Right cardiac atrium (tissue), 5 donors: Measurements from ENCODE around the gene GUCA1A. TPM values are rescaled to one million over a fixed set of nuclear protein-coding genes. Genes with fewer than 3 reads are reported as not detected.
"Not testable (repeated sequence)": the region's sequence is repeated elsewhere in the genome, so short reads cannot be mapped to it uniquely, and the experiment has no call there.

Experiments
- ATAC-seq, 2 donors: fragments of 200-7000 bp; cut with Tn5 transposase; one replicate each; pipeline versions ENCODE4 v1.8.0 to v1.9.1; 2020; ENCODE audit warnings: moderate library complexity in 2 of 2, mild to moderate bottlenecking in 1 of 2
- DNase-seq, 3 donors: peaks; one replicate each; pipeline ENCODE4 v3.0.0-alpha.2; 2020
- H3K27ac ChIP-seq: one replicate; pipeline ENCODE4 v1.5.1; 2013; ENCODE audit warnings: mild to moderate bottlenecking, low read length, control low read depth, moderate library complexity
- H3K27me3 ChIP-seq: one replicate; pipeline ENCODE4 v1.6.1; 2013; ENCODE audit not compliant: control insufficient read depth, insufficient read depth
- H3K4me1 ChIP-seq: one replicate; pipeline ENCODE4 v1.6.1; 2013; ENCODE audit warnings: low read length; ENCODE audit not compliant: control insufficient read depth, insufficient read depth
- H3K4me3 ChIP-seq: one replicate; pipeline ENCODE4 v1.5.1; 2013; ENCODE audit warnings: low read length, control low read depth
- H3K9me3 ChIP-seq: one replicate; pipeline ENCODE4 v1.6.1; 2013; ENCODE audit warnings: low read length; ENCODE audit not compliant: control insufficient read depth
- WGBS: extraction: QIAGEN DNeasy Blood & Tissue Kit; methylation state at CpG from one replicate; pipeline ENCODE4 v1.1.7; 2013; 5-methylcytosine and 5-hydroxymethylcytosine counted together
- intact Hi-C, 4 donors: fragments of 100-400 bp; cut with DNase I; formaldehyde crosslinking; loops; one replicate each; pipeline versions ENCODE4 v1.11.0 to v1.14.0; 2022 to 2023
- polyA plus RNA-seq: library from polyadenylated mRNA; stranded (reverse); fragments of 200-250 nt; gene quantifications from one replicate; pipeline ENCODE4 v1.2.3, GENCODE V29; 2013
- total RNA-seq, 4 donors: library from RNA; stranded (reverse); fragmentation: NEBNext Ultra II Directional; extraction: Animal tissue kit (Norgen Biotek cat#: 25700); gene quantifications; one replicate each; pipeline ENCODE4 v1.2.1, GENCODE V29; 2021
- donor health status: healthy with polysubstance abuse.
- donor health status: DM: no; HTN: yes; CAD: no.
- donor health status: DM: no; HTN: no; CAD: no.
- donor health status: DM: no; HTN: yes; CAD: no; lungs with severe emphysema.
- donor health status: DM: yes; HTN: yes; CAD: no.

GUCA1A gene
- total and polyA plus RNA-seq, 5 donors, result not detected

- Histone ChIP-seq H3K4me3 (no peak overlapping the region), H3K9me3 (no peaks in the 10 kb centered on the region), H3K27me3 (no peaks in the 10 kb centered on the region), H3K27ac (no peak overlapping the region), H3K4me1 (no peaks in the 10 kb centered on the region)
- DNase-seq (no peak), ATAC-seq (no peak)
- intact Hi-C loops, result no loop called here
- 92% methylated on average over 3 of the region's 3 CpGs for WGBS
Observed at GRCh38 chr6:42212442-42212841, 39.3 kb downstream of the GUCA1A start.

DNA sequence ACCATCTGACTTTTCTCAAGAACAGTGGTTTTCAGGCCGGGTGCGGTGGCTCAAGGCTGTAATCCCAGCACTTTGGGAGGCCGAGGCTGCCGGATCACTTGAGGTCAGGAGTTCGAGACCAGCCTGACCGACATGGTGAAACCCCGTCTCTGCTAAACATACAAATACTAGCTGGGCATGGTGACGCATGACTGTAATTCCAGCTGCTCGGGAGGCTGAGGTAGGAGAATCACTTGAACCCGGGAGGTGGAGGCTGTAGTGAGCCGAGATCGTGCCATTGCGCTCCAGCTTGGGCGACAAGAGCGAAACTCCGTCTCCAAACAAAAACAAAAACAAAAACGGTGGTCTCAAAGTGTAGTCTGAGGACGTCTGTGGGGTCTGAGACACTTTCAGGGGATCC, 43.3 kb downstream of the GUCA1A start:
- 83% methylated on average over 18 of the region's 18 CpGs for WGBS
- peak overlapping the region; percentile 100 for H3K4me3 ChIP-seq
- H3K27me3 ChIP-seq, DNase-seq, H3K27ac ChIP-seq, H3K4me1 ChIP-seq, ATAC-seq, intact Hi-C loops, H3K9me3 ChIP-seq: not testable (repeated sequence)

DNA sequence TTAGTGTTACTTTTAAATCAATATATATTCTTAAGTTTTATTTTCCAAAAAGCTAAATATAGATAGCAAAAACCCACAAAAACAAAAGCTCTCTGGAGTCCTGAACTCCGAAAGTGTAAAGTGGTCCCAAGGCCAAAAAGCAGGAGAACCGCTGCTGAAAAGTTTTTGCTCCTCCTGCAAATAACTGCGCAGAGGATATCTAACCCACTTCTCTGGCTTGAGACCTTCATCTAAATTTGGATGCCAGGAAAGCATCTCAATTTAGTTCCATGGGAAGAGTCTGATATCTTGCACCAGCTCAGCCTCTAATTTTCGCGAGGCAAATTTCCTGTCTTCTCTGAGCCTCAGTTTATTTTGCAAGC, 44.0 kb downstream of the GUCA1A start:
- intact Hi-C loops, result no loop called here
- WGBS, result under 1% methylated on average over 5 of the region's 5 CpGs
- DNase-seq (no peak), ATAC-seq (no peak)
- Histone ChIP-seq H3K4me3 (peak overlapping the region; percentile 100), H3K27me3 (no peaks in the 10 kb centered on the region), H3K4me1 (peaks cover 1% of the 10 kb centered on the region), H3K9me3 (no peaks in the 10 kb centered on the region), H3K27ac (peak overlapping the region; percentile 98)

- peaks cover 1% of the 10 kb centered on the region for H3K4me1 ChIP-seq
- H3K9me3 ChIP-seq, result no peaks in the 10 kb centered on the region
- H3K4me3 ChIP-seq, result peak within 1 kb of the TSS; percentile 100
- intact Hi-C loops, result no loop called here
- H3K27ac ChIP-seq, result peak within 1 kb of the TSS; percentile 98
- WGBS, result 10% methylated on average over 29 of the region's 29 CpGs
- ATAC-seq (peak; percentile 100), DNase-seq (peak; percentile 91 to 95 (median 95))
- H3K27me3 ChIP-seq, result no peaks in the 10 kb centered on the region
Observed at GRCh38 chr6:42217519-42218367, 44.6 kb downstream of the GUCA1A start, which contains the start of gene MRPS10. MRPS10 (minus strand) TSS chr6:42217861; CDS start chr6:42217849, 12 bp downstream.

DNA sequence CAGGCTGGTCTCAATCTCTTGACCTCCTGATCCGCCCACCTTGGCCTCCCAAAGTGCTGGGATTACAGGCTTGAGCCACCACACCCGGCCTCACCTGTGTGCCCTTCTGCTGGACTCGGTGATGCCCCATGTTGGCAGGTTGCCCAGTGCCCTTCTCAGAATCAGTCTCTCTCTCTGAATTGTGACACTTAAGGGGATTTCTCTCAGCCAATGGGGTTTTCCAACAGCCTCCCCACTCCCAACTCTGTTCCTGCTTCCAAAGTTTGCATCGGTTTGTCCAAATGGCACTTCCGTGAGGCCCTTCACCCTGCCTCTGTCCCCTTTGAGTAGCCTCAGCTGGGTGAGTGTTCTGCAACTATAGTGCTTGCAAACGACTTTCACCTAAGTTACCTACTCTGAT, 47.6 kb downstream of the GUCA1A start:
- intact Hi-C loops, result no loop called here
- WGBS, result 74% methylated on average over 6 of the region's 6 CpGs
- DNase-seq, result no peak

DNA sequence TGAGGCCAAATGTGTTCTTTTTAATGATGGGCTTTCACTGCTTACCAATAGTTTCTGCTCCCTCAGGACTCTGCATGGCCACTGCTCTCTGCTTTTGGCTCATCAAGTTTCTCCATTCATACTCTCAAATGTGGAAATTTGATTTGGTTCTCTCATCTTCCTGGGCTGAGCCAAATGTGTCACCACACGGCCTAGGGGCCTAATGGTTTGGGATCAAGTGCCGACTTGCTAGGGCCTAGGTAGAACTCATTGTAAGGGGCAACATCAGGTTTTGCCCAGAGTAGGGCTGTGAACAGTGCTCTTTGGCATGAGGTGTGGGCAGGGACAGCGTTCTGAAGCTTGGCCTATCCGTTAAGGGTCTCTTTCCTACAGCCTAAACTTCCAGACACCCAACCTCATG, 48.4 kb downstream of the GUCA1A start:
- intact Hi-C loops, result no loop called here

More for the DNA sequence above, 47.6 kb downstream of the GUCA1A start:
- Histone ChIP-seq H3K4me1 (peaks cover 1% of the 10 kb centered on the region), H3K4me3 (no peak overlapping the region), H3K27ac (no peak overlapping the region), H3K27me3 (no peaks in the 10 kb centered on the region), H3K9me3 (no peaks in the 10 kb centered on the region)
- no peak for ATAC-seq

GRCh38 chr6:42222448-42222847, 49.3 kb downstream of the GUCA1A start:
- 70% methylated on average over 7 of the region's 7 CpGs for WGBS

More for the DNA sequence above, 48.4 kb downstream of the GUCA1A start:
- DNase-seq, result no peak
- 88% methylated on average over 4 of the region's 4 CpGs for WGBS
- H3K27ac ChIP-seq, result no peak overlapping the region
- H3K4me1 ChIP-seq, result peaks cover 1% of the 10 kb centered on the region
- no peak for ATAC-seq
- no peaks in the 10 kb centered on the region for H3K9me3 ChIP-seq
- H3K27me3 ChIP-seq, result no peaks in the 10 kb centered on the region
- no peak overlapping the region for H3K4me3 ChIP-seq

GRCh38 chr6:42224222-42225028, 51.3 kb downstream of the GUCA1A start:
- no peak for DNase-seq
- WGBS, result 72% methylated on average over 12 of the region's 12 CpGs
- no peaks in the 10 kb centered on the region for H3K27me3 ChIP-seq
- no peak overlapping the region for H3K27ac ChIP-seq
- H3K9me3 ChIP-seq, result no peaks in the 10 kb centered on the region
- intact Hi-C loops, result no loop called here
- H3K4me3 ChIP-seq, result no peak overlapping the region
- no peak for ATAC-seq
- peaks cover 1% of the 10 kb centered on the region for H3K4me1 ChIP-seq

More at GRCh38 chr6:42222448-42222847, 49.3 kb downstream of the GUCA1A start:
- Histone ChIP-seq H3K27me3 (no peaks in the 10 kb centered on the region), H3K27ac (no peak overlapping the region), H3K4me1 (peaks cover 1% of the 10 kb centered on the region), H3K9me3 (no peaks in the 10 kb centered on the region), H3K4me3 (no peak overlapping the region)
- intact Hi-C loops, result no loop called here
- ATAC-seq (no peak), DNase-seq (no peak)

DNA sequence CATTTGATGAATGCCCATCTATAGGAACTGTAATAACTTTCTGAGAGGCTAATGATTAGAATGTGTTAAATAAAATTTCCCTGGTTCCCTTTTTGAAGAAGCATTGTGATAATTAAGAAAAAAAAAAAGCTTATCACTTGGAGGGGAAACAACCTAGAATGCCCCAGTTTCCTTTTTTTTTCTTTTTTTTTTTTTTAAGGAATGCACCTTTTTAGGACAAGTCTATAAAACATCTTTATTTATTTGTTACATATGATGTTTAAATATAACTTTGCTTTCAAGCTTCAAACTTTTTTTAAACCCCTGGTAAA, 51.8 kb downstream of the GUCA1A start:
- intact Hi-C loops, result no loop called here
- Histone ChIP-seq H3K9me3 (no peaks in the 10 kb centered on the region), H3K4me3 (no peak overlapping the region), H3K4me1 (peaks cover 1% of the 10 kb centered on the region), H3K27ac (no peak overlapping the region), H3K27me3 (no peaks in the 10 kb centered on the region)
- ATAC-seq, result no peak
- DNase-seq, result no peak

DNA sequence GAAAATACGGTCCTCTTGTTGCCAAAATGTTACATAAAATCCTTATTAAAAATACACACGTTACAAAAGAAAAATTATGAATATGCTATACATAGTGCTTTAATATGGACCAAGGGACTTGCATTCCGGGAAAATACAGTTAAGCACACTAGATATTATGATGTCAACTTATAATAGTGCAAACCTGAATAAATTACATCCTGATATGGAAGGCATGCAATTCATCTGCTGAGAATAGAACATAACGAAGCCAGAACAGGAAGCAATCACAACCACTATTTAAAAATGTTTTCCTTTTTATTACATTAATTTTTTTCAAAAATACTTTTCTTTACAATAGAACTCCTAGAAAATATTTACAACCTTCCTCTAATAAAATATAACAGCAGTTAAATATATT, 52.3 kb downstream of the GUCA1A start:
- H3K27me3 ChIP-seq, result no peaks in the 10 kb centered on the region
- 40% methylated on average over 4 of the region's 4 CpGs for WGBS
- H3K4me1 ChIP-seq, result peaks cover 1% of the 10 kb centered on the region
- DNase-seq, result no peak
- no peaks in the 10 kb centered on the region for H3K9me3 ChIP-seq
- H3K4me3 ChIP-seq, result no peak overlapping the region
- intact Hi-C loops, result no loop called here
- no peak for ATAC-seq
- H3K27ac ChIP-seq, result no peak overlapping the region

GRCh38 chr6:42226161-42226611, 53.0 kb downstream of the GUCA1A start:
- Histone ChIP-seq H3K4me1 (peaks cover 1% of the 10 kb centered on the region), H3K4me3 (no peak overlapping the region), H3K27ac (no peak overlapping the region), H3K9me3 (no peaks in the 10 kb centered on the region), H3K27me3 (no peaks in the 10 kb centered on the region)
- ATAC-seq (no peak), DNase-seq (no peak)
- intact Hi-C loops, result no loop called here
- WGBS, result 40% methylated on average over 3 of the region's 3 CpGs
